ENCODE measurements around the gene NCR3LG1.

Gene NCR3LG1

DNA sequence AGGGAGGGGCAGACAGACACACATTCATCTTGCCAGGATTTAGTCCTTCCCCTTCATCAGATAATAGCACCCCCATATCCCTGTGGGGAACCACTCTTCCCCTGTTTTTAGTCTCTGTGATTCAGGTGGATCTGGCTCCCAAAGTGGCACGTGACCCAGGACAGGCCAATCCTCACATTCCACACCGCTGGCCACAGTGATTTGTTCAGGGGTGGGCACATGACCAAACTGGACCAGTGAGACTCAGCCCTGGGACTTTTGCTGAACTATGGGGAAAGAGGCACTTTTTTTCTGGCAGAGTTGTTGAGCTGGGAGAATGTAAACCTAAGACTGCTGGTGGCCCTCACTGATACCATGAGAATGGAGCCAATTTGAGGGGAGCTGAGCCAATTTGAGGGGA lies 56.0 kb downstream of the NCR3LG1 start:
- no peak for DNase-seq (ENCODE audit: low read depth)
- no peak overlapping the region for H3K4me3 ChIP-seq (ENCODE audit: low read depth, low read length)
- TF ChIP-seq, protein P1, sequence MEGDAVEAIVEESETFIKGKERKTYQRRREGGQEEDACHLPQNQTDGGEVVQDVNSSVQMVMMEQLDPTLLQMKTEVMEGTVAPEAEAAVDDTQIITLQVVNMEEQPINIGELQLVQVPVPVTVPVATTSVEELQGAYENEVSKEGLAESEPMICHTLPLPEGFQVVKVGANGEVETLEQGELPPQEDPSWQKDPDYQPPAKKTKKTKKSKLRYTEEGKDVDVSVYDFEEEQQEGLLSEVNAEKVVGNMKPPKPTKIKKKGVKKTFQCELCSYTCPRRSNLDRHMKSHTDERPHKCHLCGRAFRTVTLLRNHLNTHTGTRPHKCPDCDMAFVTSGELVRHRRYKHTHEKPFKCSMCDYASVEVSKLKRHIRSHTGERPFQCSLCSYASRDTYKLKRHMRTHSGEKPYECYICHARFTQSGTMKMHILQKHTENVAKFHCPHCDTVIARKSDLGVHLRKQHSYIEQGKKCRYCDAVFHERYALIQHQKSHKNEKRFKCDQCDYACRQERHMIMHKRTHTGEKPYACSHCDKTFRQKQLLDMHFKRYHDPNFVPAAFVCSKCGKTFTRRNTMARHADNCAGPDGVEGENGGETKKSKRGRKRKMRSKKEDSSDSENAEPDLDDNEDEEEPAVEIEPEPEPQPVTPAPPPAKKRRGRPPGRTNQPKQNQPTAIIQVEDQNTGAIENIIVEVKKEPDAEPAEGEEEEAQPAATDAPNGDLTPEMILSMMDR (IDR thresholded peaks at IDR 0.05; ENCODE audit: low read depth, low read length): no peak
- TF ChIP-seq MYC (IDR thresholded peaks at IDR 0.05; ENCODE audit: low read depth, low read length) (no peak), POLR2A (IDR thresholded peaks at IDR 0.05; ENCODE audit: extremely low read depth, insufficient read length) (no peak)

DNA sequence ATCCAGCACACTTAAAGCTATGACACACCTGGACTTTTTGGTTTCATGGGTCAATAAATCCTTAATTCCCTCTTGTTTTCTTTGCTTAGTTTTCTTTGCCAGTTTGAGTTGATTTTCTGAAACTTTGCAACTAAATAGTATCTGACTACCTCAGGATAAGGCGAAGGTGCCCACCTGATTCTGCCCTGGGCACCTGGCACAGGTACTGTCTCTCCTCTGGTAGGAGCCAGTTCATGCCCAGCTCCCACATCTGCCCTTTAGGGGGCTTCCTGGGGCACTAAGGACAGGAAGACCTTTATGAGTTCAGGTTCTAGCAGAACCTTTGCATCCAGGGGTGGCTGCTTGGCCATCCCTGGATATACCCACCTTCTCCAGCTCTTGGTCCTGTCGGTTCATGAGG lies 56.4 kb downstream of the NCR3LG1 start:
- DNase-seq (ENCODE audit: low read depth): no peak
- no peak overlapping the region for H3K4me3 ChIP-seq (ENCODE audit: low read depth, low read length)
- TF ChIP-seq, protein P2, sequence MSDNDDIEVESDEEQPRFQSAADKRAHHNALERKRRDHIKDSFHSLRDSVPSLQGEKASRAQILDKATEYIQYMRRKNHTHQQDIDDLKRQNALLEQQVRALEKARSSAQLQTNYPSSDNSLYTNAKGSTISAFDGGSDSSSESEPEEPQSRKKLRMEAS (IDR thresholded peaks at IDR 0.05; ENCODE audit: low read depth, low read length): no peak
- TF ChIP-seq MYC (IDR thresholded peaks at IDR 0.05; ENCODE audit: low read depth, low read length) (no peak), POLR2A (IDR thresholded peaks at IDR 0.05; ENCODE audit: extremely low read depth, insufficient read length) (no peak)
- TF ChIP-seq, protein P1 (IDR thresholded peaks at IDR 0.05; ENCODE audit: low read depth, low read length): no peak

DNA sequence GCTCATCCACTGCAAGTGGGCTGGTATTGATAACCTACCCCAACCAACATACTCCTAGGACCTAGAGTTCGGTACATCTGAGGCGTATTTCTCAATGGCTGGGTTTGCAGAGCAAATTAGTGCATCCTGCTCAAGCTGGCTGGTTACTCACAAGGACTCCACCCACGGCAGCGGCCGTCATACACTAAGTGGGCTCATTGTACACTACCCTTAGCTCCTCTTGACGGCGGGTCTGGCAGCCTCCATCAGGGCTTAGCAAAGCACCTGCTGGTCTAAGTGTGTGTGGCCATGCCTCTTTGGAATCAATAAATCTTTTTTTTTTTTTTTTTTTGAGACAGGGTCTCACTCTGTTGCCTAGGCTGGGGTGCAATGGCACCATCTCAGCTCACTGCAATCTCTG lies 57.0 kb downstream of the NCR3LG1 start:
- DNase-seq (ENCODE audit: low read depth): no peak
- H3K4me3 ChIP-seq (ENCODE audit: low read depth, low read length): no peak overlapping the region
- TF ChIP-seq MYC (IDR thresholded peaks at IDR 0.05; ENCODE audit: low read depth, low read length) (no peak), POLR2A (IDR thresholded peaks at IDR 0.05; ENCODE audit: extremely low read depth, insufficient read length) (no peak)
- TF ChIP-seq, protein P2 (IDR thresholded peaks at IDR 0.05; ENCODE audit: low read depth, low read length): no peak
- TF ChIP-seq, protein P1 (IDR thresholded peaks at IDR 0.05; ENCODE audit: low read depth, low read length): no peak

DNA sequence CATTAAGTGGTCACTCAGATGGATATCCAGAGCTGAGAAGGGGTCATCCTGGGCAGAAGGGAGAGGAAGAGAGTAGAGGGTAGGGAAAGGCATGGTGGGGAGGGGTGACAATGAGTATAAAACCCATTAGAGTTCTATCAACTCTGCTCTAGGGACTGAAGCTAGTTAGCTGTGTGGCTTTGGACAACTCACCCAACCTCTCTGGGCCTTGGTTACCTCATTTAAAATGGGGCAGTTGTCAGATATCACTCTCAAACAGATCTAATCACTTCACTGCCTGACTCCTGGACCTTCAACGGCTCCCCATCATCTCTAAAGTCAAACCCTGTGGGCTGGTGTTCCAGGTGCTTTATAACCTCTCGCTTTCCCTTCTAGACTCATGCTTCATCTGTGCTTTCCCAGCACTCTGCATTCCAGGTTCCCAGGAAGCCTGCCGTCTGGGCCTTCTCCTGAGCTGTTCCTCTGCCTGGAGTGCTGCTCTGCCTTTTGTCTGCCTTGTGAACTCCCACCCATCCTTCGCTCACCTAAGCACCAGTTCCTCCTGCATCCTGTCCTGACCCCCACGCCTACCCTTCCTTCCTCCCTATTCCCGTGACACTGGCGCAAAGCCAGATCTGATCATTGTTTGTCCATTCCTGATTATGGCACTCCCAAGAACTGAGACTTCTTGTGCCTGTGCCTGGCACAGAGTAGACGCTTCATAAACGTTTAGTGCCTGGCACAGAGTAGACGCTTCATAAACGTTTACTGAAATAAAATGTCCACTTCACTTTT lies 59.2 kb downstream of the NCR3LG1 start:
- no peak for DNase-seq (ENCODE audit: low read depth)
- no peak overlapping the region for H3K4me3 ChIP-seq (ENCODE audit: low read depth, low read length)
- TF ChIP-seq MYC (IDR thresholded peaks at IDR 0.05; ENCODE audit: low read depth, low read length): no peak
- TF ChIP-seq POLR2A (IDR thresholded peaks at IDR 0.05; ENCODE audit: extremely low read depth, insufficient read length): no peak
- TF ChIP-seq, protein P1 (IDR thresholded peaks at IDR 0.05; ENCODE audit: low read depth, low read length): no peak
- TF ChIP-seq, protein P2 (IDR thresholded peaks at IDR 0.05; ENCODE audit: low read depth, low read length): no peak

DNA sequence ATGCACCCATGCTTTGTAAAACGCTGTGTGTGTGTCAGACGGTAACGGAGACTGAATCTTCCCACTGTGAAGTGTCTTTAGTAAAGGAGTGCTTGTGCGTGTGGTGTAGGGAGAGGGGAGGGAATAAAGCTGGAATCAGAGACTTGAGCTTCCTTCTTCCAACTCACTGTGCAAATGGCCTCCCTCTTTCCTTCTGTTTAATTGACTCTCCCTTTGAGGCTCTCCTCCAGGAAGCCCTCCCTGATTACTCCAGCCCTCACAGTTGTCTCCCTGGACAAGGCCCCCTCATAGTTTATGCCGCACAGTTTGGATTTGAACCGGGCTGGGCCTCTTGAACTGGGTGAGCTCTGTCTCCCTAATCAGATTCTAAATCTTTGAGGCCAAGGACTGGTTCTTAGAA lies 59.8 kb downstream of the NCR3LG1 start:
- TF ChIP-seq, protein P2 (IDR thresholded peaks at IDR 0.05; ENCODE audit: low read depth, low read length): no peak
- TF ChIP-seq, protein P1 (IDR thresholded peaks at IDR 0.05; ENCODE audit: low read depth, low read length): no peak
- TF ChIP-seq MYC (IDR thresholded peaks at IDR 0.05; ENCODE audit: low read depth, low read length) (no peak), POLR2A (IDR thresholded peaks at IDR 0.05; ENCODE audit: extremely low read depth, insufficient read length) (no peak)
- no peak overlapping the region for H3K4me3 ChIP-seq (ENCODE audit: low read depth, low read length)
- DNase-seq (ENCODE audit: low read depth): no peak

Data from NB4 (cell line).